HepG2 (cell line): ENCODE results near the gene NELL1.

Experiments
- HIVEP1 ChIP-seq: sonication (generic); formaldehyde crosslinking; IDR thresholded peaks from 2 replicates; pipeline ENCODE4 v1.4.0; 2020; ENCODE audit warnings: mild to moderate bottlenecking, missing genetic modification reagents
- KAT7 ChIP-seq: IDR thresholded peaks from 2 replicates; pipeline ENCODE4 v1.6.1; 2018; ENCODE audit warnings: borderline replicate concordance, missing compliant biosample characterization
- PCBP2 ChIP-seq: fragments of 200-400 bp; formaldehyde crosslinking; optimal IDR thresholded peaks from 2 replicates; pipeline ENCODE3; 2018; ENCODE audit warnings: low read length, low read depth; ENCODE audit not compliant: poor library complexity, severe bottlenecking
- TAF1 ChIP-seq: sonication (generic); formaldehyde crosslinking; IDR thresholded peaks from 2 replicates; pipeline ENCODE4 v1.4.0; 2020; ENCODE audit warnings: missing genetic modification reagents

DNA sequence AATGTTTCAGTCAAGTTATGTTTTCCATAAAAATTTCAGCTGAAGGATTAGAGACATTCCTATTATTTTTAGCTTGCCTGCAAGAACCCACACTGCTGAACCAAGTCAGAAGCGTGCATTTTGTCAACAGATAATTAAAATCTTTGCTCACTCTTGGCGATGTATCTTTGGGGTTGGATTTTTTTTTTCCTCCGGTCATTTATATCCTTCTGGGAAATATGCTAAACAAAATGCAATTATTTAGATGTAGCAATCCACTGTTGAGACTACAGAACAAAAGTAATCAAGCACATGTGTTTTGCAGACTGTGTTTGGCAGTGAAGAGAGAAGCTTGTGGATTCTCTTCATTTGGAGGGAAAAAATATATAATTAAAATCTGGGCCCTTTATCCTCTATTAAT lies 15.3 kb upstream of the NELL1 start:
- no peak for TF ChIP-seq PCBP2
- TF ChIP-seq TAF1 (CRISPR knock-in tag), result no peak
- no peak for TF ChIP-seq KAT7
- TF ChIP-seq HIVEP1, result no peak
